ENCODE measurements around the gene SP6.

Gene SP6

GRCh38 chr17:47816111-47816735 is 34.7 kb downstream of the SP6 start:
- no peak overlapping the region for H3K27ac ChIP-seq (ENCODE audit: low read depth, low read length)
- no peak overlapping the region for H3K4me3 ChIP-seq (ENCODE audit: low read depth, low read length)
- no peak overlapping the region for H3K9ac ChIP-seq (ENCODE audit: low read depth, low read length)
- peaks cover 5% of the 10 kb centered on the region; the same call in 1 of the 2 replicates for H3K36me3 ChIP-seq (ENCODE audit: control insufficient read depth, insufficient read depth, low read length)
- H3K27me3 ChIP-seq (ENCODE audit: control insufficient read depth, insufficient read depth, low read length): no peaks in the 10 kb centered on the region
- H3K9me3 ChIP-seq (ENCODE audit: control insufficient read depth, insufficient read depth, low read length): no peaks in the 10 kb centered on the region
- H3K4me1 ChIP-seq (ENCODE audit: control insufficient read depth, insufficient read depth, low read length): no peaks in the 10 kb centered on the region

- Histone ChIP-seq H3K4me1 (ENCODE audit: control insufficient read depth, insufficient read depth, low read length) (no peaks in the 10 kb centered on the region), H3K4me3 (ENCODE audit: low read depth, low read length) (no peak overlapping the region), H3K9me3 (ENCODE audit: control insufficient read depth, insufficient read depth, low read length) (no peaks in the 10 kb centered on the region), H3K36me3 (ENCODE audit: control insufficient read depth, insufficient read depth, low read length) (peaks cover 5% of the 10 kb centered on the region; the same call in 1 of the 2 replicates), H3K9ac (ENCODE audit: low read depth, low read length) (no peak overlapping the region), H3K27ac (ENCODE audit: low read depth, low read length) (no peak overlapping the region), H3K27me3 (ENCODE audit: control insufficient read depth, insufficient read depth, low read length) (no peaks in the 10 kb centered on the region)
These were observed 35.7 kb downstream of the SP6 start for GRCh38 chr17:47815106-47815918.

GRCh38 chr17:47813512-47814031 is 37.4 kb downstream of the SP6 start:
- Histone ChIP-seq H3K4me3 (ENCODE audit: low read depth, low read length) (no peak overlapping the region), H3K9ac (ENCODE audit: low read depth, low read length) (no peak overlapping the region), H3K4me1 (ENCODE audit: control insufficient read depth, insufficient read depth, low read length) (no peaks in the 10 kb centered on the region), H3K27ac (ENCODE audit: low read depth, low read length) (no peak overlapping the region), H3K27me3 (ENCODE audit: control insufficient read depth, insufficient read depth, low read length) (no peaks in the 10 kb centered on the region), H3K36me3 (ENCODE audit: control insufficient read depth, insufficient read depth, low read length) (peaks cover 8% of the 10 kb centered on the region; the same call in 1 of the 2 replicates), H3K9me3 (ENCODE audit: control insufficient read depth, insufficient read depth, low read length) (no peaks in the 10 kb centered on the region)

- Histone ChIP-seq H3K36me3 (ENCODE audit: control insufficient read depth, insufficient read depth, low read length) (peaks cover 8% of the 10 kb centered on the region; the same call in 1 of the 2 replicates), H3K27me3 (ENCODE audit: control insufficient read depth, insufficient read depth, low read length) (no peaks in the 10 kb centered on the region), H3K4me3 (ENCODE audit: low read depth, low read length) (no peak overlapping the region), H3K4me1 (ENCODE audit: control insufficient read depth, insufficient read depth, low read length) (no peaks in the 10 kb centered on the region), H3K9me3 (ENCODE audit: control insufficient read depth, insufficient read depth, low read length) (no peaks in the 10 kb centered on the region), H3K9ac (ENCODE audit: low read depth, low read length) (no peak overlapping the region), H3K27ac (ENCODE audit: low read depth, low read length) (no peak overlapping the region)
These were observed 37.9 kb downstream of the SP6 start for GRCh38 chr17:47813077-47813476.

GRCh38 chr17:47812146-47812920 is 38.6 kb downstream of the SP6 start:
- peaks cover 8% of the 10 kb centered on the region; the same call in 1 of the 2 replicates for H3K36me3 ChIP-seq (ENCODE audit: control insufficient read depth, insufficient read depth, low read length)
- no peaks in the 10 kb centered on the region for H3K4me1 ChIP-seq (ENCODE audit: control insufficient read depth, insufficient read depth, low read length)
- no peak overlapping the region for H3K9ac ChIP-seq (ENCODE audit: low read depth, low read length)
- no peak overlapping the region for H3K27ac ChIP-seq (ENCODE audit: low read depth, low read length)
- H3K27me3 ChIP-seq (ENCODE audit: control insufficient read depth, insufficient read depth, low read length): no peaks in the 10 kb centered on the region
- no peak overlapping the region for H3K4me3 ChIP-seq (ENCODE audit: low read depth, low read length)
- no peaks in the 10 kb centered on the region for H3K9me3 ChIP-seq (ENCODE audit: control insufficient read depth, insufficient read depth, low read length)

- H3K9ac ChIP-seq (ENCODE audit: low read depth, low read length): no peak overlapping the region
- H3K9me3 ChIP-seq (ENCODE audit: control insufficient read depth, insufficient read depth, low read length): no peaks in the 10 kb centered on the region
- H3K27me3 ChIP-seq (ENCODE audit: control insufficient read depth, insufficient read depth, low read length): no peaks in the 10 kb centered on the region
- H3K4me3 ChIP-seq (ENCODE audit: low read depth, low read length): no peak overlapping the region
- H3K36me3 ChIP-seq (ENCODE audit: control insufficient read depth, insufficient read depth, low read length): peaks cover 7% of the 10 kb centered on the region; the same call in 1 of the 2 replicates
- no peak overlapping the region for H3K27ac ChIP-seq (ENCODE audit: low read depth, low read length)
- H3K4me1 ChIP-seq (ENCODE audit: control insufficient read depth, insufficient read depth, low read length): no peaks in the 10 kb centered on the region
These were observed 39.3 kb downstream of the SP6 start for GRCh38 chr17:47811709-47812108.

GRCh38 chr17:47810901-47811635 is 39.9 kb downstream of the SP6 start:
- Histone ChIP-seq H3K27me3 (ENCODE audit: control insufficient read depth, insufficient read depth, low read length) (no peaks in the 10 kb centered on the region), H3K4me1 (ENCODE audit: control insufficient read depth, insufficient read depth, low read length) (no peaks in the 10 kb centered on the region), H3K4me3 (ENCODE audit: low read depth, low read length) (no peak overlapping the region), H3K36me3 (ENCODE audit: control insufficient read depth, insufficient read depth, low read length) (0 out of 2 replicates have a peak, but pooled peaks cover 3% of the 10 kb centered on the region), H3K9me3 (ENCODE audit: control insufficient read depth, insufficient read depth, low read length) (no peaks in the 10 kb centered on the region), H3K9ac (ENCODE audit: low read depth, low read length) (no peak overlapping the region), H3K27ac (ENCODE audit: low read depth, low read length) (peak overlapping the region; percentile 21)

- Histone ChIP-seq H3K4me3 (ENCODE audit: low read depth, low read length) (no peak overlapping the region), H3K9ac (ENCODE audit: low read depth, low read length) (no peak overlapping the region), H3K27ac (ENCODE audit: low read depth, low read length) (peak overlapping the region; percentile 21), H3K9me3 (ENCODE audit: control insufficient read depth, insufficient read depth, low read length) (no peaks in the 10 kb centered on the region), H3K36me3 (ENCODE audit: control insufficient read depth, insufficient read depth, low read length) (0 out of 2 replicates have a peak, but pooled peaks cover 3% of the 10 kb centered on the region), H3K27me3 (ENCODE audit: control insufficient read depth, insufficient read depth, low read length) (no peaks in the 10 kb centered on the region), H3K4me1 (ENCODE audit: control insufficient read depth, insufficient read depth, low read length) (no peaks in the 10 kb centered on the region)
These were observed 40.7 kb downstream of the SP6 start for GRCh38 chr17:47810200-47810821.

- H3K27ac ChIP-seq (ENCODE audit: low read depth, low read length): no peak overlapping the region
- H3K36me3 ChIP-seq (ENCODE audit: control insufficient read depth, insufficient read depth, low read length): 0 out of 2 replicates have a peak, but pooled peaks cover 3% of the 10 kb centered on the region
- H3K4me1 ChIP-seq (ENCODE audit: control insufficient read depth, insufficient read depth, low read length): no peaks in the 10 kb centered on the region
- H3K9ac ChIP-seq (ENCODE audit: low read depth, low read length): no peak overlapping the region
- H3K4me3 ChIP-seq (ENCODE audit: low read depth, low read length): no peak overlapping the region
- H3K27me3 ChIP-seq (ENCODE audit: control insufficient read depth, insufficient read depth, low read length): no peaks in the 10 kb centered on the region
- H3K9me3 ChIP-seq (ENCODE audit: control insufficient read depth, insufficient read depth, low read length): no peaks in the 10 kb centered on the region
These were observed 42.0 kb downstream of the SP6 start for GRCh38 chr17:47808830-47809480.

Data from HUES48 (cell line).